H1 (cell line): ENCODE measurements around the gene PTPRT.

ENCODE experiments used
- ASH2L ChIP-seq: fragments of 200-600, 300-600 bp; sonication (generic); IDR thresholded peaks from one replicate; pipeline ENCODE4 v1.7.1; 2017; ENCODE audit warnings: low read length
- CEBPB ChIP-seq: IDR thresholded peaks from 2 replicates; pipeline ENCODE4 v1.6.1; 2012; ENCODE audit warnings: low read depth, low read length
- CHD1 ChIP-seq: IDR thresholded peaks from 2 replicates; pipeline ENCODE4 v1.6.1; 2012; ENCODE audit warnings: low read depth, low read length, improper control_type of control experiment
- CREB1 ChIP-seq: IDR thresholded peaks from 2 replicates; pipeline ENCODE4 v1.6.1; 2012; ENCODE audit warnings: inconsistent platforms
- CTCF ChIP-seq, 3 experiments: IDR thresholded peaks; 1 replicate in 2 of 3; 2 replicates in 1 of 3; pipeline versions ENCODE4 v1.5.1 to v1.6.1; 2011; ENCODE audit warnings: low read length in 3 of 3, mild to moderate bottlenecking in 3 of 3, inconsistent platforms in 2 of 3, low read depth in 1 of 3, moderate library complexity in 1 of 3; ENCODE audit not compliant: insufficient read depth in 1 of 3; ENCODE audit errors: control extremely low read depth in 1 of 3
- EZH2 ChIP-seq: fragments of 200-600 bp; sonication (generic); IDR thresholded peaks from 2 replicates; pipeline ENCODE4 v1.7.1; 2012; ENCODE audit warnings: low read depth, mild to moderate bottlenecking, moderate library complexity, low read length, inconsistent platforms; ENCODE audit not compliant: severe bottlenecking
- KDM1A ChIP-seq: fragments of 200-600, 300-600 bp; sonication (generic); IDR thresholded peaks from 2 replicates; pipeline ENCODE4 v1.7.1; 2016; ENCODE audit warnings: mild to moderate bottlenecking, low read length, borderline replicate concordance
- MAFK ChIP-seq: IDR thresholded peaks from 2 replicates; pipeline ENCODE4 v1.6.1; 2012; ENCODE audit warnings: low read depth, mild to moderate bottlenecking, improper control_type of control experiment, low read length
- MAX ChIP-seq: IDR thresholded peaks from 2 replicates; pipeline ENCODE4 v1.6.1; 2012; ENCODE audit warnings: inconsistent platforms
- POLR2AphosphoS5 ChIP-seq: IDR thresholded peaks from 2 replicates; pipeline ENCODE4 v1.6.1; 2011; ENCODE audit warnings: low read depth, low read length
- RAD21 ChIP-seq, 2 experiments: IDR thresholded peaks in 1 of 2; conservative IDR thresholded peaks in 1 of 2; 2 replicates each; pipeline ENCODE4 v1.6.1; 2011; ENCODE audit warnings: low read depth in 2 of 2, low read length in 2 of 2, improper control_type of control experiment in 1 of 2, inconsistent platforms in 1 of 2, mild to moderate bottlenecking in 1 of 2, moderate library complexity in 1 of 2
- RFX5 ChIP-seq: IDR thresholded peaks from 2 replicates; pipeline ENCODE4 v1.6.1; 2011; ENCODE audit warnings: low read depth, low read length, improper control_type of control experiment, borderline replicate concordance
- SAP30 ChIP-seq: fragments of 300-600 bp; sonication (generic); IDR thresholded peaks from 2 replicates; pipeline ENCODE4 v1.7.1; 2012; ENCODE audit warnings: low read length, moderate library complexity, mild to moderate bottlenecking, inconsistent platforms; ENCODE audit not compliant: insufficient read depth, insufficient replicate concordance
- TAF1 ChIP-seq: IDR thresholded peaks from 2 replicates; pipeline ENCODE4 v1.6.1; 2011; ENCODE audit warnings: mild to moderate bottlenecking, low read depth, low read length

- no peak for TF ChIP-seq CTCF (IDR thresholded peaks at IDR 0.05; ENCODE audit: control extremely low read depth in 1 of 3, insufficient read depth in 1 of 3, low read depth in 1 of 3, low read length in 3 of 3)
- TF ChIP-seq CHD1 = no peak
- no peak for TF ChIP-seq RAD21 (IDR thresholded peaks at IDR 0.05 in 1 of 2, conservative IDR thresholded peaks at IDR 0.05 in 1 of 2; ENCODE audit: low read depth in 2 of 2, low read length in 2 of 2)
- TF ChIP-seq CEBPB = no peak
- no peak for TF ChIP-seq RFX5
- TF ChIP-seq TAF1 = no peak
- TF ChIP-seq MAX = no peak
- no peak for TF ChIP-seq POLR2AphosphoS5
- TF ChIP-seq EZH2 = no peak
- TF ChIP-seq ASH2L = no peak
- no peak for TF ChIP-seq CREB1
- TF ChIP-seq KDM1A = no peak
- no peak for TF ChIP-seq SAP30
- no peak for TF ChIP-seq MAFK
Measured at GRCh38 chr20:42697962-42698361, 491.7 kb downstream of the PTPRT start.
